Thyroid gland (tissue), 4 donors: ENCODE data around the gene FDXACB1. TPM values are rescaled to one million over a fixed set of nuclear protein-coding genes. Genes with fewer than 3 reads are reported as not detected.

ENCODE experiments used
- DNase-seq, 2 donors: peaks; one replicate each; pipeline ENCODE4 v3.0.0-alpha.2; 2019
- H3K27ac ChIP-seq, 3 donors: fragments of 200-600 bp; sonication (generic); 1 replicate in 2 of 3; 2 replicates in 1 of 3; pipeline ENCODE4 v1.5.1; 2016 to 2019; ENCODE audit warnings: mild to moderate bottlenecking in 1 of 3, moderate library complexity in 1 of 3
- H3K27me3 ChIP-seq: fragments of 200-600 bp; sonication (generic); one replicate; pipeline ENCODE4 v1.5.1; 2019
- H3K36me3 ChIP-seq, 2 donors: fragments of 200-600 bp; sonication (generic); one replicate each; pipeline ENCODE4 v1.5.1; 2016 to 2019
- H3K4me1 ChIP-seq, 2 donors: fragments of 200-600 bp; sonication (generic); one replicate each; pipeline ENCODE4 v1.5.1; 2017 to 2019
- H3K4me3 ChIP-seq, 3 donors: fragments of 200-600 bp; sonication (generic); replicated peaks in 1 of 3; 1 replicate in 2 of 3; 2 replicates in 1 of 3; pipeline ENCODE4 v1.5.1; 2016; ENCODE audit warnings: mild to moderate bottlenecking in 1 of 3
- H3K9me3 ChIP-seq: fragments of 200-600 bp; sonication (generic); one replicate; pipeline ENCODE4 v1.5.1; 2017
- CTCF ChIP-seq, 6 experiments: fragments of 200-600 bp in 3 of 6; fragments of 450-650 bp in 3 of 6; sonication (generic) in 3 of 6; IDR thresholded peaks; one replicate each; pipeline ENCODE4 v1.5.1; 2016 to 2019; ENCODE audit warnings: antibody characterized with exemption in 6 of 6, mild to moderate bottlenecking in 2 of 6, inconsistent platforms in 1 of 6, moderate library complexity in 1 of 6
- POLR2A ChIP-seq, 2 donors: fragments of 450-650 bp; IDR thresholded peaks; one replicate each; pipeline ENCODE4 v1.6.1; 2017; ENCODE audit warnings: antibody characterized with exemption in 2 of 2, mild to moderate bottlenecking in 2 of 2, moderate library complexity in 1 of 2
- WGBS, 2 donors: methylation state at CpG; one replicate each; pipeline ENCODE4 v1.1.5; 2017; 5-methylcytosine and 5-hydroxymethylcytosine counted together
- intact Hi-C: fragments of 100-400 bp; cut with DNase I; formaldehyde crosslinking; loops from one replicate; pipeline ENCODE4 v1.15.1; 2023
- total RNA-seq, 4 donors: library from RNA; depleted of rRNA; stranded (reverse); fragments of >200 nt; gene quantifications; one replicate each; pipeline ENCODE4 v1.2.3, GENCODE V29; 2016

The FDXACB1 gene
- total RNA-seq, 4 donors from 2014 or later = 1.8 to 3.0 (median 2.8) TPM

- Histone ChIP-seq H3K27ac (no peak overlapping the region), H3K36me3 (peaks cover 18 to 32% of the 10 kb centered on the region in 2 donors), H3K9me3 (no peaks in the 10 kb centered on the region), H3K4me1 (no peaks in the 10 kb centered on the region), H3K27me3 (no peaks in the 10 kb centered on the region), H3K4me3 (no peak overlapping the region)
- intact Hi-C loops = no loop called here
- DNase-seq = no peak
- no peak for TF ChIP-seq POLR2A (IDR thresholded peaks at IDR 0.05)
- TF ChIP-seq CTCF (IDR thresholded peaks at IDR 0.05) = no peak
These were observed 23.5 kb downstream of the FDXACB1 start for GRCh38 chr11:111855506-111855905.

GRCh38 chr11:111852103-111852502, 26.9 kb downstream of the FDXACB1 start:
- TF ChIP-seq CTCF (IDR thresholded peaks at IDR 0.05) (no peak), POLR2A (IDR thresholded peaks at IDR 0.05) (no peak)
- H3K36me3 ChIP-seq = peaks cover 3 to 16% of the 10 kb centered on the region in 2 donors
- intact Hi-C loops = no loop called here
- H3K27ac ChIP-seq = no peak overlapping the region
- WGBS, 2 donors = 76 to 90% methylated on average over 2 of the region's 2 CpGs
- no peak for DNase-seq
- no peak overlapping the region for H3K4me3 ChIP-seq
- no peaks in the 10 kb centered on the region for H3K4me1 ChIP-seq
- no peaks in the 10 kb centered on the region for H3K27me3 ChIP-seq
- no peaks in the 10 kb centered on the region for H3K9me3 ChIP-seq

- TF ChIP-seq POLR2A (IDR thresholded peaks at IDR 0.05) = no peak
- TF ChIP-seq CTCF (IDR thresholded peaks at IDR 0.05) = no peak
- DNase-seq = no peak
- Histone ChIP-seq H3K36me3 (peaks cover 0 to 12% of the 10 kb centered on the region in 2 donors), H3K27ac (no peak overlapping the region), H3K9me3 (no peaks in the 10 kb centered on the region), H3K4me1 (no peaks in the 10 kb centered on the region), H3K4me3 (no peak overlapping the region), H3K27me3 (no peaks in the 10 kb centered on the region)
- intact Hi-C loops = no loop called here
These were observed 27.3 kb downstream of the FDXACB1 start for GRCh38 chr11:111851636-111852035.

- H3K36me3 ChIP-seq = peaks cover 0 to 11% of the 10 kb centered on the region in 2 donors
- WGBS, 2 donors = 96 to 97% methylated on average over 8 of the region's 8 CpGs
- no peak for DNase-seq
- no peak overlapping the region for H3K27ac ChIP-seq
- H3K9me3 ChIP-seq = no peaks in the 10 kb centered on the region
- intact Hi-C loops = no loop called here
- H3K27me3 ChIP-seq = no peaks in the 10 kb centered on the region
- H3K4me1 ChIP-seq = no peaks in the 10 kb centered on the region
- H3K4me3 ChIP-seq = no peak overlapping the region
- no peak for TF ChIP-seq POLR2A (IDR thresholded peaks at IDR 0.05)
These were observed 27.9 kb downstream of the FDXACB1 start for GRCh38 chr11:111851067-111851466.

GRCh38 chr11:111849631-111850030, 29.3 kb downstream of the FDXACB1 start:
- TF ChIP-seq POLR2A (IDR thresholded peaks at IDR 0.05) (no peak), CTCF (IDR thresholded peaks at IDR 0.05) (no peak)

GRCh38 chr11:111846636-111847035, 32.3 kb downstream of the FDXACB1 start:
- TF ChIP-seq CTCF (IDR thresholded peaks at IDR 0.05) (no peak), POLR2A (IDR thresholded peaks at IDR 0.05) (no peak)
- Histone ChIP-seq H3K27me3 (no peaks in the 10 kb centered on the region), H3K27ac (no peak overlapping the region), H3K4me3 (no peak overlapping the region), H3K4me1 (no peaks in the 10 kb centered on the region), H3K9me3 (no peaks in the 10 kb centered on the region), H3K36me3 (peaks cover 0 to 9% of the 10 kb centered on the region in 2 donors)
- WGBS, 2 donors = 52 to 67% methylated on average over 1 of the region's 1 CpG
- DNase-seq = no peak
- intact Hi-C loops = loop anchor here (5.0 to 10.0 kb wide), 2 partner anchors 59 to 282 kb away; no protein-coding TSS in a partner anchor

More at GRCh38 chr11:111849631-111850030, 29.3 kb downstream of the FDXACB1 start:
- DNase-seq = no peak
- Histone ChIP-seq H3K9me3 (no peaks in the 10 kb centered on the region), H3K27me3 (no peaks in the 10 kb centered on the region), H3K4me3 (no peak overlapping the region), H3K27ac (no peak overlapping the region), H3K4me1 (no peaks in the 10 kb centered on the region), H3K36me3 (peaks cover 0 to 7% of the 10 kb centered on the region in 2 donors)
- 97 to 99% methylated on average over 3 of the region's 3 CpGs for WGBS, 2 donors
- intact Hi-C loops = loop anchor here (5.0 to 10.0 kb wide), 2 partner anchors 62 to 285 kb away; no protein-coding TSS in a partner anchor
